ENCODE measurements around the gene HCRTR1. TPM values are rescaled to one million over a fixed set of nuclear protein-coding genes. Genes with fewer than 3 reads are reported as not detected.
A peak's percentile ranks its signal among the peaks of the same experiment; 100 is the strongest.

The HCRTR1 gene
- total and polyA plus RNA-seq, 11 donors: 0.21 to 0.82 (median 0.30) TPM; not detected in 4

GRCh38 chr1:31639543-31639942 lies 22.1 kb downstream of the HCRTR1 start:
- intact Hi-C loops (cut with DNase I): loop anchor here in 1 of 10 donors (10.0 kb wide), 1 partner anchor 255 kb away; no protein-coding TSS in a partner anchor
- ATAC-seq (no peak), DNase-seq (no peak)
- no peak overlapping the region for H3K27ac ChIP-seq
- H3K4me3 ChIP-seq: no peak overlapping the region
- no peak for TF ChIP-seq POLR2A (IDR thresholded peaks at IDR 0.05)
- WGBS, 4 donors: 57 to 70% (median 66%) methylated on average over 5 of the region's 5 CpGs
- H3K4me1 ChIP-seq: peaks cover 0 to 95% (median 70%) of the 10 kb centered on the region in 12 donors
- H3K36me3 ChIP-seq: peaks cover 0 to 20% (median 8%) of the 10 kb centered on the region in 9 donors
- H3K9me3 ChIP-seq: no peaks in the 10 kb centered on the region
- no peaks in the 10 kb centered on the region for H3K27me3 ChIP-seq

GRCh38 chr1:31640179-31640578 lies 22.7 kb downstream of the HCRTR1 start:
- no peaks in the 10 kb centered on the region for H3K27me3 ChIP-seq
- intact Hi-C loops (cut with DNase I): no loop called here
- H3K27ac ChIP-seq: peak overlapping the region in 1 of 12 donors; percentile 48
- ATAC-seq (no peak), DNase-seq (no peak)
- TF ChIP-seq POLR2A (IDR thresholded peaks at IDR 0.05): no peak
- H3K36me3 ChIP-seq: peaks cover 0 to 14% (median 2%) of the 10 kb centered on the region in 9 donors
- H3K9me3 ChIP-seq: no peaks in the 10 kb centered on the region
- peaks cover 0 to 90% (median 66%) of the 10 kb centered on the region in 12 donors for H3K4me1 ChIP-seq
- H3K4me3 ChIP-seq: no peak overlapping the region

DNA sequence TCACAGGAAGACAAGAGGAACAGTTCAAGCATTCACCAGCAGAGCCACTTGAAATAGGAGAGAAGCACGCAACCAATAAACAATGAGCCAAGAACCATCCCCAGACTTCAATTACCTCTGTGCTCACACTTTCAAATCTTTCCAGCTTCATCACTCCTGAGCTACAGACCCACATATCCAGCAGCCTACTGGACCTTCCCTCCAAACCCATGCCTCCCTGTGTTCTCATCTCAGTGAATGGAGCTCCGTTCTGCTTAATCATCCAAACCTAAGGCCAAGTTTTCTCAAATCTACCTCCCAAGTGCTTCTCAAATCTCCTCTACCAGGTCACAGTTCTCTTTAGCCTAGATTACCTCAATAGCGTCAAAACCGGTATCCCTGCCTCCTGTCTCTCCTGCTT lies 23.5 kb downstream of the HCRTR1 start:
- no peak overlapping the region for H3K4me3 ChIP-seq
- H3K27me3 ChIP-seq: no peaks in the 10 kb centered on the region
- peak overlapping the region in 8 of 12 donors; percentile 4 to 48 (median 20) for H3K27ac ChIP-seq
- intact Hi-C loops (cut with DNase I): no loop called here
- ATAC-seq (no peak), DNase-seq (no peak)
- 39 to 66% (median 56%) methylated on average over 4 of the region's 4 CpGs for WGBS, 4 donors
- TF ChIP-seq POLR2A (IDR thresholded peaks at IDR 0.05) (no peak), CTCF (IDR thresholded peaks at IDR 0.05) (no peak)
- H3K9me3 ChIP-seq: no peaks in the 10 kb centered on the region
- peaks cover 0 to 9% (median 0%) of the 10 kb centered on the region in 9 donors for H3K36me3 ChIP-seq
- H3K4me1 ChIP-seq: peaks cover 0 to 90% (median 69%) of the 10 kb centered on the region in 12 donors

DNA sequence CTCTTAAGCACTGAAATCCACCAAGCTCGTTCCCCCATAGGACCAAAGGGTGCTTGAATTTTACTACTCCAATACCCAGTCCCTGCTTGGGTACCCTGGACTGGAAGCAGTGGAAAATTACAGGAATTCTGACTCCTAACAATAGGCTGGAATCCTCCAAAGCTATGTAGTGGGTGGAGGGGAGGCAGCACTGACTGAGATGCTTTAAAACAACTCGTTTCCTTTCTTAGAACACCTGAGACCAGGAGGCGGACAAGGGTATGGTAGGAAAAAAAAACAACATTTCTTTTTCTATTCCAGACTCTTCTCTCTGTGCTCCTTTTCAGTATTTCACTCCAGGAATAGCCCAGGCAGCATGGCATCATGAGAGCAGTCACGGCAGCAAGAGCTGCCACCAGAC lies 24.9 kb downstream of the HCRTR1 start:
- H3K4me3 ChIP-seq: no peak overlapping the region
- WGBS, 4 donors: 71 to 79% (median 77%) methylated on average over 4 of the region's 4 CpGs
- H3K9me3 ChIP-seq: no peaks in the 10 kb centered on the region
- no peak for ATAC-seq
- peaks cover 0 to 9% (median 0%) of the 10 kb centered on the region in 9 donors for H3K36me3 ChIP-seq
- TF ChIP-seq POLR2A (IDR thresholded peaks at IDR 0.05) (no peak), CTCF (IDR thresholded peaks at IDR 0.05) (no peak)
- H3K27me3 ChIP-seq: no peaks in the 10 kb centered on the region
- intact Hi-C loops (cut with DNase I): no loop called here
- peaks cover 0 to 85% (median 68%) of the 10 kb centered on the region in 12 donors for H3K4me1 ChIP-seq
- H3K27ac ChIP-seq: peak overlapping the region in 2 of 12 donors; percentile 9 to 96
- no peak for DNase-seq

DNA sequence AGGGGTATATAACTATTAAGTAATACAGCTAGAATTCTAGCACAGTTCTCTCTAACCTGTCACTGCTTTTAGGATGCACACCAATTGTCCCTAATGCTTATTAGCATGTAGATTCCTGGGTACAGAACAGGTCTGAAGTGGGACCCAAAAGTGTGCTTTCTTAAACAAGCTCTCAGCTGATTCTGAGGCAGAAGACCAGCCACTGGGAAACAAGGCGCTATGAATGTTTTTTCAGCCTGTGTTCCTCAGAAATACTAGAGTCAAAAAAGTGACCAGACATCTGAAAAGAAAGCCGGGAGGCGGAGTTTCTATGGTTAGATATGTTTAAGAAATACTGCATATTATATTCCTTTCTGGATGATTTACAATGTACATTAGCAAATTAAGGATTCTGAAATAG lies 25.4 kb downstream of the HCRTR1 start:
- no peak for ATAC-seq
- no peaks in the 10 kb centered on the region for H3K27me3 ChIP-seq
- peak overlapping the region in 1 of 12 donors; percentile 93 for H3K4me3 ChIP-seq
- H3K27ac ChIP-seq: peak overlapping the region in 2 of 12 donors; percentile 9 to 96
- intact Hi-C loops (cut with DNase I): no loop called here
- no peak for DNase-seq
- H3K36me3 ChIP-seq: peaks cover 0 to 9% (median 0%) of the 10 kb centered on the region in 9 donors
- no peak for TF ChIP-seq CTCF (IDR thresholded peaks at IDR 0.05)
- TF ChIP-seq POLR2A (IDR thresholded peaks at IDR 0.05): no peak
- H3K4me1 ChIP-seq: peaks cover 0 to 85% (median 69%) of the 10 kb centered on the region in 12 donors
- no peaks in the 10 kb centered on the region for H3K9me3 ChIP-seq
- WGBS, 4 donors: 91 to 92% (median 92%) methylated on average over 3 of the region's 3 CpGs

Data from heart left ventricle (tissue), 16 donors.